OCI-LY3 (cell line): ENCODE data around the gene GRM2.

Source experiments
- H2AFZ ChIP-seq: fragments of 200-600, 300-600 bp; shearing (Covaris generic); 2 replicates; pipeline ENCODE4 v1.6.0; 2014; ENCODE audit warnings: antibody characterized with exemption, low read depth, low read length
- H3K27ac ChIP-seq: fragments of 200-600, 300-600 bp; sonication (generic); 2 replicates; pipeline ENCODE4 v1.5.1; 2014; ENCODE audit warnings: mild to moderate bottlenecking, low read length, moderate library complexity, mixed read lengths
- H3K27me3 ChIP-seq: fragments of 200-600, 300-600 bp; sonication (generic); 2 replicates; pipeline ENCODE4 v1.6.1; 2014; ENCODE audit warnings: low read depth, low read length, mixed read lengths
- H3K36me3 ChIP-seq: fragments of 200-600, 300-600 bp; sonication (generic); replicated peaks from 2 replicates; pipeline ENCODE3; 2014; ENCODE audit warnings: low read depth, low read length, mixed read lengths
- H3K4me1 ChIP-seq: fragments of 300-600, 200-600 bp; sonication (generic); 2 replicates; pipeline ENCODE4 v1.6.1; 2014; ENCODE audit warnings: low read length, mixed read lengths
- H3K4me2 ChIP-seq: fragments of 200-600, 300-600 bp; sonication (generic); 2 replicates; pipeline ENCODE4 v1.6.1; 2014; ENCODE audit warnings: low read length, mixed read lengths
- H3K4me3 ChIP-seq: fragments of 300-600, 200-600 bp; sonication (generic); 2 replicates; pipeline ENCODE4 v1.5.1; 2014; ENCODE audit warnings: antibody characterized with exemption, mild to moderate bottlenecking, low read length, moderate library complexity
- H3K79me2 ChIP-seq: fragments of 300-600, 200-600 bp; shearing (Covaris generic); 2 replicates; pipeline ENCODE4 v1.6.1; 2014; ENCODE audit warnings: mild to moderate bottlenecking, low read length, mixed read lengths
- H3K9ac ChIP-seq: fragments of 300-600, 200-600 bp; shearing (Covaris generic); 2 replicates; pipeline ENCODE4 v1.6.0; 2014; ENCODE audit warnings: mild to moderate bottlenecking, low read length, moderate library complexity
- H3K9me3 ChIP-seq: fragments of 200-600, 300-600 bp; shearing (Covaris generic); 2 replicates; pipeline ENCODE4 v1.6.1; 2014; ENCODE audit warnings: low read length, mixed read lengths; ENCODE audit not compliant: insufficient read depth
- H4K20me1 ChIP-seq: fragments of 200-600, 300-600 bp; sonication (generic); 2 replicates; pipeline ENCODE4 v1.6.1; 2016; ENCODE audit warnings: low read length, mixed read lengths; ENCODE audit not compliant: insufficient read depth
- EZH2phosphoT487 ChIP-seq: fragments of 200-600 bp; shearing (Covaris generic); IDR thresholded peaks from 2 replicates; pipeline ENCODE4 v1.6.1; 2018; ENCODE audit warnings: antibody characterized with exemption, mixed run types, low read depth
- TF ChIP-seq, protein P1 (sequence below): fragments of 200-600, 300-600 bp; sonication (generic); IDR thresholded peaks from 2 replicates; pipeline ENCODE4 v1.5.1; 2014; ENCODE audit warnings: antibody characterized with exemption, low read length, low read depth

GRM2 gene

DNA sequence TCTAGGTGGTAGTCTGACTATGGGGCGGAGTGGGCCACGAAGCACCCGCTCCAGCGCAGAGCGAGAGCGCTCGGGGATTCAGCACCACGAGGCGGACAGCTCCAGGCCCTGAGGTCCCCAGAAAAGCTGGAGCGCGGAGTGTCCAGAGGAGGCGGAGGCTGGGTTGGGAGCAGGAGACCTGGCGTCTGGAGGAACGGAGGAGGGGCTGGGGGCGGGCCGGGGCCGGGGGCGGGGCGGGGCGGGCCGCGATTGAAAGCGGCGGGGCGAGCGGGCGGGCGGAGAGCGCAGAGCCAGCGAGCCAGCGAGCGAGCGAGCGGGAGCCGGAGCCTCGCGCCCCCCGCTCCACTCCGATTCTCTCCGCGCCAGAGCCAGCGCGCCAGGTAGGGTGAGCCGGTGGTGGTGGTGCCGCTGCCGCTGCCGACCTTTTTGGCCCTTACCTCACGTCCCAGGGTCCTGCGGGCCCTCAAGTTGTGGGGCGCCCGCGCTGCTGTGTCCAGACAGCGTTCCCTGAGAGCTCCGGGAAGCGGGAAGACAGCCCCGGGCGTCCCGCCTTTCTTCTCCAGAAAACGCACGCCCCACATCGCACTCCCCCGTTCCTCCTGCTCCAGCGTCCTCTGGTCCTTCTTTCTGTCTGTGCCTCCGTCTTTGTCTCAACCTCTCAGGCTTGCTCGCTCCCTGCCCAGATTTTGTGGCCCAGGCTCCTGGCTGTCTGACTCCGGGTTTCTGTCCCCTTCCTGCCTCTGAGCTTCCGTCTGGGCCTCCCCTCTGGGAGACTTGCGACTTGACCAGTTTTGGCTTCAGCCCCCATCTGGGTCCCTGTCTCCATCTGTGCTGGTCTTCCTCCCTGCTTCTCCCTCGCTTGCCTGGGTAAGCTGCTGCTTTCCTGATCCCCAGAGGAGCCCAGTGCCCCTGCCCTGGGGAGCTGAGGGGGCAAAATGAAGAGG, at the start of gene GRM2:
Gene GRM2, plus strand, starts transcription at position 281 of the 944 bp plus-strand sequence. CDS start 1,916 bp downstream, outside the sequence.
- no peaks in the 10 kb centered on the region for H3K79me2 ChIP-seq
- H3K36me3 ChIP-seq: peaks cover 10% of the 10 kb centered on the region
- no peak within 1 kb of the TSS for H3K9ac ChIP-seq
- no peaks in the 10 kb centered on the region for H3K9me3 ChIP-seq
- H3K4me2 ChIP-seq: no peak within 1 kb of the TSS
- no peaks in the 10 kb centered on the region for H3K4me1 ChIP-seq
- H3K27ac ChIP-seq: no peak within 1 kb of the TSS
- no peaks in the 10 kb centered on the region for H3K27me3 ChIP-seq
- TF ChIP-seq EZH2phosphoT487: no peak
- TF ChIP-seq, protein P1, sequence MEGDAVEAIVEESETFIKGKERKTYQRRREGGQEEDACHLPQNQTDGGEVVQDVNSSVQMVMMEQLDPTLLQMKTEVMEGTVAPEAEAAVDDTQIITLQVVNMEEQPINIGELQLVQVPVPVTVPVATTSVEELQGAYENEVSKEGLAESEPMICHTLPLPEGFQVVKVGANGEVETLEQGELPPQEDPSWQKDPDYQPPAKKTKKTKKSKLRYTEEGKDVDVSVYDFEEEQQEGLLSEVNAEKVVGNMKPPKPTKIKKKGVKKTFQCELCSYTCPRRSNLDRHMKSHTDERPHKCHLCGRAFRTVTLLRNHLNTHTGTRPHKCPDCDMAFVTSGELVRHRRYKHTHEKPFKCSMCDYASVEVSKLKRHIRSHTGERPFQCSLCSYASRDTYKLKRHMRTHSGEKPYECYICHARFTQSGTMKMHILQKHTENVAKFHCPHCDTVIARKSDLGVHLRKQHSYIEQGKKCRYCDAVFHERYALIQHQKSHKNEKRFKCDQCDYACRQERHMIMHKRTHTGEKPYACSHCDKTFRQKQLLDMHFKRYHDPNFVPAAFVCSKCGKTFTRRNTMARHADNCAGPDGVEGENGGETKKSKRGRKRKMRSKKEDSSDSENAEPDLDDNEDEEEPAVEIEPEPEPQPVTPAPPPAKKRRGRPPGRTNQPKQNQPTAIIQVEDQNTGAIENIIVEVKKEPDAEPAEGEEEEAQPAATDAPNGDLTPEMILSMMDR: no peak
- H4K20me1 ChIP-seq: peaks cover 13% of the 10 kb centered on the region
- no peak within 1 kb of the TSS for H2AFZ ChIP-seq
- H3K4me3 ChIP-seq: no peak within 1 kb of the TSS

DNA sequence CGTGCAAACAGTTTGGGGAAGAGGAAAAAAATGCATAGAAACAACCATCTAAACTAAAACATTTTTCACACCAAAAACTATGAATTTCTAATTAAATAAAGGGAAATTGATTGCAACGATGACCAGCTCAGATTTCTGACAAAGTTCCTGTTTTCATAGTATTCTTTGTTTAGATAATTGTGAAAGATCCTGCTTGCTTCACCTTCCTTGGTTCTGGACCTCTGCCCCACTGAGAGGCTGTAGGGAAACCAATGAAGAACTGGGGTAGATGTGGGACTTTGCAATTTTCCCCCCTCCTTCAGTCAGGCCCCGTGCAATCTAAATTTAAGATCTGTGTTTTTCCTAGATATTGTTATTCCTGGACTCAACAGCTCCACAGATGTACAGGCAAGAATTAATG, 49.6 kb upstream of the GRM2 start:
- no peak overlapping the region for H3K4me2 ChIP-seq
- H3K4me3 ChIP-seq: no peak overlapping the region
- H3K9me3 ChIP-seq: no peaks in the 10 kb centered on the region
- no peaks in the 10 kb centered on the region for H3K27me3 ChIP-seq
- TF ChIP-seq, protein P1: no peak
- TF ChIP-seq EZH2phosphoT487: no peak
- H4K20me1 ChIP-seq: 0 out of 2 replicates have a peak, but pooled peaks cover 4% of the 10 kb centered on the region
- peaks cover 33% of the 10 kb centered on the region for H3K36me3 ChIP-seq
- H3K9ac ChIP-seq: no peak overlapping the region
- no peak overlapping the region for H2AFZ ChIP-seq
- no peaks in the 10 kb centered on the region for H3K4me1 ChIP-seq
- H3K79me2 ChIP-seq: no peaks in the 10 kb centered on the region
- no peak overlapping the region for H3K27ac ChIP-seq

DNA sequence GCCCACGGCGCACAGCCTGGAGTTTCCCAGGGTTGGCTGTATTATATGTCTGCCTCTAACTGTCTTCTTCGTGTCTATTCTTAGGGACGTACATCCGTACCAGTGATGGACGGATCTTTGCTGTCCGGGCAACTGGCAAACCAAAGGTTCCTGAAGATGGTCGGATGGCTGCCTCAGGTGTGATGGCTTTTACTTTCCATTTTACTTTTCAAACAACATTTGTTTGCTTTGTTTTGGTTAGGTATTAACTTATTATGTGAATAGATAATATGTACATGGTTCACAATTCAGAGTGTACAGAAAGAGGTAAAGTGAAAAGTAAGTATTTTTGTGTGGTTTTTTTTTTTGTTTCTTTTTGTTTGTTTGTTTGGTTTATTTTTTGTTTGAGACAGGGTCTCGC, 46.9 kb upstream of the GRM2 start:
- TF ChIP-seq, protein P1: no peak
- TF ChIP-seq EZH2phosphoT487: no peak
- peaks cover 44% of the 10 kb centered on the region for H3K36me3 ChIP-seq
- no peaks in the 10 kb centered on the region for H3K27me3 ChIP-seq
- no peaks in the 10 kb centered on the region for H3K4me1 ChIP-seq
- no peak overlapping the region for H3K4me3 ChIP-seq
- H4K20me1 ChIP-seq: no peaks in the 10 kb centered on the region
- no peak overlapping the region for H3K27ac ChIP-seq
- H3K79me2 ChIP-seq: no peaks in the 10 kb centered on the region
- no peak overlapping the region for H3K9ac ChIP-seq
- no peak overlapping the region for H3K4me2 ChIP-seq
- H2AFZ ChIP-seq: no peak overlapping the region
- H3K9me3 ChIP-seq: no peaks in the 10 kb centered on the region

DNA sequence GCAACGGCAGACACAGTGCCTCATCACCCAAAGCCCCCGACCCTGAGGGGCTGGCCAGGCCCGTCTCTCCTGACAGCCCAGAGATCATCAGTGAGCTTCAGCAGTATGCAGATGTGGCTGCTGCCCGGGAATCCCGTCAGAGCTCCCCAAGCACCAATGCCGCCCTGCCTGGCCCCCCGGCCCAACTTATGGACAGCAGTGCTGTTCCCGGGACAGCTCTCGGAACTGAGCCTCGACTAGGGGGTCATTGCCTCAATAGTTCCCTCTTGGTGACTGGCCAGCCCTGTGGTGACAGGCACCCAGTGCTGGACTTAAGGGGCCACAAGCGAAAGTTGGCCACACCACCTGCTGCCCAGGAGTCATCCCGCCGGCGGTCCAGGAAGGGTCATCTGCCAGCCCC, 44.4 kb upstream of the GRM2 start:
- Histone ChIP-seq H3K9me3 (no peaks in the 10 kb centered on the region), H3K4me2 (no peak overlapping the region), H3K9ac (no peak overlapping the region), H3K36me3 (peaks cover 42% of the 10 kb centered on the region), H2AFZ (no peak overlapping the region), H3K27ac (no peak overlapping the region), H4K20me1 (no peaks in the 10 kb centered on the region), H3K4me3 (no peak overlapping the region), H3K27me3 (no peaks in the 10 kb centered on the region), H3K4me1 (no peaks in the 10 kb centered on the region), H3K79me2 (no peaks in the 10 kb centered on the region)
- no peak for TF ChIP-seq EZH2phosphoT487
- TF ChIP-seq, protein P1: no peak
